ENCODE data around the gene FBXO47. TPM values are rescaled to one million over a fixed set of nuclear protein-coding genes. Genes with fewer than 3 reads are reported as not detected.
A peak's percentile ranks its signal among the peaks of the same experiment; 100 is the strongest.

FBXO47 gene
- total RNA-seq, 1 donor from 2014 or later, result not detected

DNA sequence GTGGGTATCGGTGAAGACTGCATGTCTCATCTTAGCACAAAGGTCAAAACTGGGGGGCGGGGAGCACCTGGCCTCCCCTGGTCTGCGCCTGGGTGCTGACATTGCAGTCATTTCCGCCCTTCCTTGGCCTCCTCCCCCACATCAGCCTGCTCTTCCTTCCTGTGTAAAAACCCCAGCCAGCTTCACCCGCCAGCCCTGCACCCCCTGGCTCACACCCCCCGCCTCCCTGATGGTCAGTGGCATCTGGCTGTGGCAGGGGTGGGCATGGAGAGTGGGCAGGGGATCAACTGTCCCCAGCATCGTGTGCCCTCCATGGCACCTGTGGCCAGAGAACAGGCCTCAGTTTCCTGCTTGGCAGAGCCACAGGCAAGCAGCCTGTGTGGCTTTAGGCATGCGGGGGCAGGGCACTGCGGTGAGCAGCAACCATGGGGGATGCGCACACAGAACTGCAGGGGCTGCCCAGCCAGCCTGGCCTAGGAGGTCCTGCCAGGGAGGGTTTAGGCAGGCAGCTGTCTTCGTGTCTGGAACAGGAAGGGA lies 68.3 kb downstream of the FBXO47 start:
- peaks cover 94% of the 10 kb centered on the region for H3K4me1 ChIP-seq
- peak overlapping the region; percentile 18 for H3K4me3 ChIP-seq
- no peaks in the 10 kb centered on the region for H3K27me3 ChIP-seq (ENCODE audit: low read depth)
- peaks cover 86% of the 10 kb centered on the region for H3K36me3 ChIP-seq
- no peaks in the 10 kb centered on the region for H3K9me3 ChIP-seq
- TF ChIP-seq, protein P1, sequence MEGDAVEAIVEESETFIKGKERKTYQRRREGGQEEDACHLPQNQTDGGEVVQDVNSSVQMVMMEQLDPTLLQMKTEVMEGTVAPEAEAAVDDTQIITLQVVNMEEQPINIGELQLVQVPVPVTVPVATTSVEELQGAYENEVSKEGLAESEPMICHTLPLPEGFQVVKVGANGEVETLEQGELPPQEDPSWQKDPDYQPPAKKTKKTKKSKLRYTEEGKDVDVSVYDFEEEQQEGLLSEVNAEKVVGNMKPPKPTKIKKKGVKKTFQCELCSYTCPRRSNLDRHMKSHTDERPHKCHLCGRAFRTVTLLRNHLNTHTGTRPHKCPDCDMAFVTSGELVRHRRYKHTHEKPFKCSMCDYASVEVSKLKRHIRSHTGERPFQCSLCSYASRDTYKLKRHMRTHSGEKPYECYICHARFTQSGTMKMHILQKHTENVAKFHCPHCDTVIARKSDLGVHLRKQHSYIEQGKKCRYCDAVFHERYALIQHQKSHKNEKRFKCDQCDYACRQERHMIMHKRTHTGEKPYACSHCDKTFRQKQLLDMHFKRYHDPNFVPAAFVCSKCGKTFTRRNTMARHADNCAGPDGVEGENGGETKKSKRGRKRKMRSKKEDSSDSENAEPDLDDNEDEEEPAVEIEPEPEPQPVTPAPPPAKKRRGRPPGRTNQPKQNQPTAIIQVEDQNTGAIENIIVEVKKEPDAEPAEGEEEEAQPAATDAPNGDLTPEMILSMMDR (IDR thresholded peaks at IDR 0.05), result no peak
- H3K27ac ChIP-seq, result peak overlapping the region; percentile 78
- intact Hi-C loops (cut with DNase I), result no loop called here
- peak; percentile 70 for DNase-seq
- ATAC-seq, result peak; percentile 45 to 47

DNA sequence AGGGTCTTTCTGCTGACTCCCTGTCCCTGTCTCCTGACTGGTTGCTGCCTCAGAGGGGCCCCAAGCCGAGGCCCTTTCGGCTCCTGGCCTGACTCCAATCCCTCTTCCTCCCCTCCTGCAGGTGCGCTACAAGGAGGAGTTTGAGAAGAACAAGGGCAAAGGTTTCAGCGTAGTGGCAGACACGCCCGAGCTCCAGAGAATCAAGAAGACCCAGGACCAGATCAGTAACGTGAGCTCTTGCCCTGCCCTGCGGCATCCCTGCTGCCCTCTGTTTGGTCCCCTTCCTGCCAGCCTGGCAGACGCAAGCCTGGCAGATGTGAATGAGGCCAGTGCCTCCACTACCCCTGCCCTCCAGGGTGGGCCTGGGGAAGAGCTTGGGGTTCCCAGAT lies 68.9 kb downstream of the FBXO47 start:
- ATAC-seq, result no peak
- TF ChIP-seq, protein P1 (IDR thresholded peaks at IDR 0.05), result no peak
- peak overlapping the region; percentile 78 for H3K27ac ChIP-seq
- intact Hi-C loops (cut with DNase I), result no loop called here
- H3K27me3 ChIP-seq (ENCODE audit: low read depth), result no peaks in the 10 kb centered on the region
- DNase-seq, result no peak
- H3K36me3 ChIP-seq, result peaks cover 83% of the 10 kb centered on the region
- peak overlapping the region; percentile 5 for H3K4me3 ChIP-seq
- peaks cover 96% of the 10 kb centered on the region for H3K4me1 ChIP-seq
- H3K9me3 ChIP-seq, result no peaks in the 10 kb centered on the region

DNA sequence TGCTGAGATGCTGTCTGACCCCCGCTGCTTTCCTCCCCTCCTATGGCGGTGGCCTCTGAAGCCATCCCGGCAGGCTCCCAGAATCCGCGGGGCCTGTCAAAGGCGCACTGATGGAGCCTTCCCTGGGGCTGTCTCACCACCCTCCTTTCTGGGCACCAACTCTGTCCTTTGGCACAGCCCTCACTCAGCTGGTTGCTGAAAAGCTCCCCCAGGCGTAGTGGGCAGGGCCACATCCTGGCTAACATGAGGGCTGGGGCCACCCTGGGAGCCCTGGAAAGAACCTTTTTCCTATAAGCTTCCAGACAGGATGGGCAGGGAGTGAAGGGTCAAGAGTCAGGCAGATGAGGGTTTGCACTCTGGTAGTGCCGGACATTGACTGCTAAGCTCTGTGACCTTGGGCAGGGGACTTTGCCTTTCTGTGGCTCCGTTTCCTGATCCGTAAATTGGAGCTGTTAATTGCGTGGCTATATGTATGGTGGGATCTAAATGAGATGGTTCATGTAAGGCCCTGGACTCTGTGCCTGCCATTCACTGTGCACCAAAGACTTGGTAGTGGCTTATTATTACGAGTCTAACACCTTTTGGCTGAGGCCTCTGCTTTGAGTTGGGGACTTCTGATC lies 69.4 kb downstream of the FBXO47 start:
- no peak for ATAC-seq
- no peak for DNase-seq
- Histone ChIP-seq H3K4me1 (peaks cover 96% of the 10 kb centered on the region), H3K9me3 (no peaks in the 10 kb centered on the region), H3K36me3 (peaks cover 83% of the 10 kb centered on the region), H3K4me3 (peak overlapping the region; percentile 5), H3K27me3 (ENCODE audit: low read depth) (no peaks in the 10 kb centered on the region), H3K27ac (peak overlapping the region; percentile 78)
- intact Hi-C loops (cut with DNase I), result no loop called here
- TF ChIP-seq, protein P1 (IDR thresholded peaks at IDR 0.05), result no peak

DNA sequence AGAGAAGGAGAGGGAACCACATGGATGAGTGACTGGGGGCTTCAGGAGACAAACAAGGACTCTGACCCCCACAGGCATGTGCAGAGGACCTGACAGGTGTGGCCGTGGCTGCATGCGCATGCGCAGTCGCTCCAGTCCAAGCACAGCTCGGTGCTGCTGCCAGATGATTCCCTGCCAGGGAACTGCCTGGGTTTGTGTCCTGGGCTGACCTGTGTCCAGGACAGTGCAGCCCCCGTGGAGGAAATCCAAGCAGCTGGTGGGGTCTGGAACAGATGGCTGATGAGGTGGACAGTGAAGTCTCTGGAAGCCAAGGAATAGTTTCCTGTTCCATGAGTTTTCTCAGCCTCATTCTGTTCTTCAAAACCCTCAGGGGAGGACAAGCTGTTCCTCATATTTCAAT lies 70.0 kb downstream of the FBXO47 start:
- H3K9me3 ChIP-seq, result no peaks in the 10 kb centered on the region
- peaks cover 83% of the 10 kb centered on the region for H3K36me3 ChIP-seq
- intact Hi-C loops (cut with DNase I), result no loop called here
- no peaks in the 10 kb centered on the region for H3K27me3 ChIP-seq (ENCODE audit: low read depth)
- TF ChIP-seq, protein P1 (IDR thresholded peaks at IDR 0.05), result no peak
- no peak overlapping the region for H3K4me3 ChIP-seq
- H3K4me1 ChIP-seq, result peaks cover 96% of the 10 kb centered on the region
- DNase-seq, result no peak
- peak overlapping the region; percentile 78 for H3K27ac ChIP-seq
- no peak for ATAC-seq

DNA sequence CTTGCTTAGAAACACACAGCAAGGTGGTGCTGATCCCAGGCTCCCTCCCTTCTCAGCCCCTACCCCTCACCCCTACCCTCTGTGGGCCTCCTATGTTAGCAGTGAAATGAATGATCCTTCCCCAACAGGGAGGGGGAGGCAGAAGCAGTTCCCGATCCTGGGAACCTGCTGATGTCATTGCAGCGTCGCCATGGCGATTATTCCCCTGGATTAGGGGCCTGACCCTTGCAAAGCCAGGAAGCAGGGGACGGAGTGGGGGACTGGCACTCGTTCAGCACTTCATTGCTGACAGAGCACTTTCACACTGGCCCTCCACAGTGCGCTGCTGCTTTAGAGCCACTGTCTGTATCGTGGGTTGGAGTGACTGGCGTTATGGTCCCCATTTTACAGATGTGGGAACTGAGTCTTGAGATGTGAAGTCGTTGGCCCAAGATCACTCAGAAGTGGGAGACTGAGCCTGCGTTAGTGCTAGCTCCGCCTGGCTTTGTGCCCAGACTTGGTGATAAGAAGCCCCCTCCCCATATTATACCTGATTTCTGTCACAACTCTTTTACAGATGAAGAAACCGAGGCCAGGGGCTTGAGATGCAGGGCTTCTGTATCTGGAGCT lies 70.8 kb downstream of the FBXO47 start:
- no peak overlapping the region for H3K4me3 ChIP-seq
- H3K27ac ChIP-seq, result peak overlapping the region; percentile 78
- TF ChIP-seq, protein P1 (IDR thresholded peaks at IDR 0.05), result no peak
- no peak for ATAC-seq
- H3K27me3 ChIP-seq (ENCODE audit: low read depth), result no peaks in the 10 kb centered on the region
- no peak for DNase-seq
- intact Hi-C loops (cut with DNase I), result no loop called here
- H3K9me3 ChIP-seq, result no peaks in the 10 kb centered on the region
- peaks cover 83% of the 10 kb centered on the region for H3K36me3 ChIP-seq
- H3K4me1 ChIP-seq, result peaks cover 96% of the 10 kb centered on the region
